ENCODE results near the gene EYS.
A peak's percentile ranks its signal among the peaks of the same experiment; 100 is the strongest.

Gene EYS

DNA sequence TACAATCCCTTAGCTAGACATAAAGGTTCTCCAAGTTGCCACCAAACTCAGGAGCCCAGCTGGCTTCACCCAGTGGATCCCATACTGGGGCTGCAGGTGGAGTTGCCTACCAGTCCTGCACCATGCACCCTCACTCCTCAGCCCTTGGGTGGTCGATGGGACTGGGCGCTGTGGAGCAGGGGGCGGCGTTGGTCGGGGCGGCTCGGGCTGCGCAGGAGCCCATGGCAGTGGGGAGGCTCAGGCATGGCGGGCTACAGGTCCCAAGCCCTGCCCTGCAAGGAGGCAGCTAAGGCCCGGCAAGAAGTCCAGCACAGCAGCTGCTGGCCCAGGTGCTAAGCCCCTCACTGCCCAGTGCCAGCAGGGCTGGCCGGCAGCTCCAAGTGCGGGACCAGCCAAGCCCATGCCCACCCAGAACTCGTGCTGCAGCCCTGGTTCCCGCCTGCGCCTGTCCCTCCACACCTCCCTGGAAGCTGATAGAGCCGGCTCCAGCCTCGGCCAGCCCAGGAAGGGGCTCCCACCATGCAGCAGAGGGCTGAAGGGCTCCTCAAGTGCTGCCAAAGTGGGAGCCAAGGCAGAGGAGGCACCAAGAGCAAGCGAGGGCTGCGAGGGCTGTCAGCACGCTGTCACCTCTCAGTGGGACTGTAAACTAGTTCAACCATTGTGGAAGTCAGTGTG lies 1159.3 kb downstream of the EYS start:
- no peak overlapping the region for H3K4me3 ChIP-seq (ENCODE audit: low read length)
- TF ChIP-seq, protein P1, sequence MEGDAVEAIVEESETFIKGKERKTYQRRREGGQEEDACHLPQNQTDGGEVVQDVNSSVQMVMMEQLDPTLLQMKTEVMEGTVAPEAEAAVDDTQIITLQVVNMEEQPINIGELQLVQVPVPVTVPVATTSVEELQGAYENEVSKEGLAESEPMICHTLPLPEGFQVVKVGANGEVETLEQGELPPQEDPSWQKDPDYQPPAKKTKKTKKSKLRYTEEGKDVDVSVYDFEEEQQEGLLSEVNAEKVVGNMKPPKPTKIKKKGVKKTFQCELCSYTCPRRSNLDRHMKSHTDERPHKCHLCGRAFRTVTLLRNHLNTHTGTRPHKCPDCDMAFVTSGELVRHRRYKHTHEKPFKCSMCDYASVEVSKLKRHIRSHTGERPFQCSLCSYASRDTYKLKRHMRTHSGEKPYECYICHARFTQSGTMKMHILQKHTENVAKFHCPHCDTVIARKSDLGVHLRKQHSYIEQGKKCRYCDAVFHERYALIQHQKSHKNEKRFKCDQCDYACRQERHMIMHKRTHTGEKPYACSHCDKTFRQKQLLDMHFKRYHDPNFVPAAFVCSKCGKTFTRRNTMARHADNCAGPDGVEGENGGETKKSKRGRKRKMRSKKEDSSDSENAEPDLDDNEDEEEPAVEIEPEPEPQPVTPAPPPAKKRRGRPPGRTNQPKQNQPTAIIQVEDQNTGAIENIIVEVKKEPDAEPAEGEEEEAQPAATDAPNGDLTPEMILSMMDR (IDR thresholded peaks at IDR 0.05; ENCODE audit: insufficient read depth, low read depth, low read length, missing control alignments), result no peak
- DNase-seq (ENCODE audit: low read depth), result no peak

DNA sequence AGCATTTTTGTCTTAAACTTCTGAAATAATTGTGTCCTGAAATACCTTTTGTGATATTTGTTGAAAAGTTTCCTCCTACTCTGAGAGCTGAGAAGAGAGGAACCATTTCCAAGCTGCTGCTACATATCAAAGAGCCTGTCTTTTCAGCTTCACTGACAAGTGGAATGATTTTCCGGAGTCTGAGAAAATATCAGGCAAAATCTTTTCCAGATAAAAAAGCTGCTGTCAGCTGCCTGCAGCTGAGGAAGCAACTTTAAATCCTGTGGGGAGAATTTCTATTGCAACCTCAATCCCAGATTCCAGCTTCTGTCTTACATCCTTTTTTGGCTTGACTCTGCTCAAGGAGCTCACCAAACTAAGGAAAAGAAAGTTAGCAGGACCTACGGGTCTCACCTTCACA lies 1167.1 kb downstream of the EYS start:
- no peak overlapping the region for H3K4me3 ChIP-seq (ENCODE audit: low read length)
- TF ChIP-seq, protein P1 (IDR thresholded peaks at IDR 0.05; ENCODE audit: insufficient read depth, low read depth, low read length, missing control alignments), result no peak
- DNase-seq (ENCODE audit: low read depth), result no peak

DNA sequence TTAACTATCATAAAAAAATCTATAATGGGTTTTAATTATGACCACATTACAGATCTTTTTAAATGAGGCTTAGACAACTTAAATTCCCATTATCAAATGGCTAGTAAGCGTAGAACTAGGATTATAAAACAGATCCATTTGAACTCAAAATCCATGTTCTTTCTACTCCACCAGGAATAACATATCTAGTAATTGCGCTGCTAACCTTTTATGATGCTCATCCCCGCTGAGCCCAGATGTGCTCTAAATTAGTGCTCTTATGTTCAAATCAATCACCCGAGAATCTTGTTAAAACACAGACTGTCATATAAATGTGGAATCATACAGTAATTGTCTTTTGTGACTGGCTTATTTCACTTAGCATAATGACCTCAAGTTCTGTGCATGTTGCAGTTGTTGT lies 1168.3 kb downstream of the EYS start:
- no peak for DNase-seq (ENCODE audit: low read depth)
- no peak overlapping the region for H3K4me3 ChIP-seq (ENCODE audit: low read length)
- TF ChIP-seq, protein P1 (IDR thresholded peaks at IDR 0.05; ENCODE audit: insufficient read depth, low read depth, low read length, missing control alignments), result no peak

DNA sequence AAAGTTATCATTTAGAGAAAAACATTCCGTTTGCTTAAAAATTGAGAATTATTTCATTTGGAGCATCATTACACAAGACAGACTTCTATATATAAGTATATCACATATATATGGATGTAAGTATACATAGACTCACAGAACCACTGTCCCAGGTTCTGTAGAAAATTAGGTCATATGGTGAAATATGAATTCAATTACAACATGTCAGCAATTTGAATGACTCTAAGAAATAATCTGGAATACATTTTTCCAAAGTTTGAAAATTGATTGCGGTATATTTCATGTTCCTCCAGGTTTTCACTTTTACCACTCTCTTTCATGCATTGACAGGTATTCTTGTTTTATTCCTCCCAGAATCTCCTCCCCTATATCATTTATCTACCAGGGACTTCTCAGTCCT lies 1179.1 kb downstream of the EYS start:
- TF ChIP-seq, protein P1 (IDR thresholded peaks at IDR 0.05; ENCODE audit: insufficient read depth, low read depth, low read length, missing control alignments), result no peak
- no peak for DNase-seq (ENCODE audit: low read depth)
- H3K4me3 ChIP-seq (ENCODE audit: low read length), result no peak overlapping the region

DNA sequence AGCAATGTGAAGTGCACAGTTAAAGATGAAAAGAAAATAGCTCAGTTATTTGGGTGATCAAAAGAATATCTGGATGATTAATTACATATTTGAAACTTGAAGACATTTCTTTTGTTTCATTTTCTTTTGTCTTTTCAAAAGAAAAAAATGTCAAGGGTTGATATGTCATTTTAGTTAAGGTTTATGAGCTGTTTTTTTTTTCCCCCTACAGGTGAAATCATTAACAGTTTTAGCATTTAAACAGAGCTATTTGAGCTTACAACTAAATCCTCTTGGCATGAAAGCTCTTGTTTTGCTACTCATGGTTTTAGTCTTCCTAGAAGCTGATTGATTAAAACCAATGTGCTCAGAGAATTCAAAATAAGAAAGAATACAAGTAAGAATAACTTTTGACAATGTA lies 1184.2 kb downstream of the EYS start:
- no peak overlapping the region for H3K4me3 ChIP-seq (ENCODE audit: low read length)
- DNase-seq (ENCODE audit: low read depth), result no peak
- TF ChIP-seq, protein P1 (IDR thresholded peaks at IDR 0.05; ENCODE audit: insufficient read depth, low read depth, low read length, missing control alignments), result peak; percentile 2

DNA sequence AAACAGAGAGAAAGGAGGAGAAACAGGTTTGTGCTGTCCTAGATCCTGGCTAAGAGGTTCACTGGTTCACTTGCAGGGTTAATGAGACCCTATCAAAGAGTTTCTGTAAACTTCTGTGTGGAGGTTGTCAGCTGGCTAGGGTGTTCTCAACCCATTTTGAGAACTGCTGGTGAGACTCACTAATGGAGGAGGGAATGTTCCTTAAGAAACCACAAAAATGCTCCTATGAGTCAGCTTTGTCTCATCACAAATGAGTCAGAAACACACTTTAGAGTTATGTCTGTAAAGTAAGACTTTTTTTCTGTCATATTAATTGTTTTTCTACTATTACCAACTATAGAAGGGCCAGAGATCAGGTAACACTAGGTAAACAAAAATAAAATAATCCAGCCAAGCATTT lies 1187.0 kb downstream of the EYS start:
- TF ChIP-seq, protein P1 (IDR thresholded peaks at IDR 0.05; ENCODE audit: insufficient read depth, low read depth, low read length, missing control alignments), result no peak
- peak; percentile 92 for DNase-seq (ENCODE audit: low read depth)
- H3K4me3 ChIP-seq (ENCODE audit: low read length), result no peak overlapping the region

DNA sequence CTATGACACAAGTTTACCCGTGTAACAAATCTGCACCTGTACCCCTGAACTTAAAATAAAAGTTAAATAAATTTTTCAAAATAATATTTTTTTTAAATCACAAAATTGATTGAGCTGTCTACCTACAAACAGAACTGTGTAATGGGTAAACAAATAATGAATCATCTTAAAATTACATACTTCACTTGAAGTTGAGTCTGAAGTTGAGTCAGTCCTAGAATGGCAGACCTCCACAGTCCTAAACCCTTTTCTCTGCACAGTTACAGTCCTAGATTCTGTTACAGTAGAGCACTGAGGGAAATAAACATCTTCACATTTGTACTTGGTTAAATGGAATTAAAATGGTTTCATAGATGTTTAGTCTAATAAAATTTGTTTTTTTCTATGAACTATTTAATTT lies 1190.6 kb downstream of the EYS start:
- H3K4me3 ChIP-seq (ENCODE audit: low read length), result no peak overlapping the region
- TF ChIP-seq, protein P1 (IDR thresholded peaks at IDR 0.05; ENCODE audit: insufficient read depth, low read depth, low read length, missing control alignments), result no peak
- peak; percentile 24 for DNase-seq (ENCODE audit: low read depth)
